ENCODE measurements around the gene RNF43. TPM values are rescaled to one million over a fixed set of nuclear protein-coding genes. Genes with fewer than 3 reads are reported as not detected.

RNF43 gene
- total and polyA plus RNA-seq, 2 of the 13 experiments (the other 11 are each of a cell fraction or from before 2014, with no cell fraction given): 31.0 to 53.4 TPM

- in situ Hi-C loops (cut with HindIII; ENCODE audit: extremely low pct_ligation_motif_present, low pct_unique_long_range_greater_than_20kb) (no loop called here), intact Hi-C loops (cut with micrococcal nuclease; ENCODE audit: unreplicated experiment) (no loop called here)
- WGBS (ENCODE audit: low lambda C conversion rate): 89% methylated on average over 5 of the region's 6 CpGs
- no peaks in the 10 kb centered on the region for H3K27me3 ChIP-seq (ENCODE audit: control insufficient read depth in 1 of 2, insufficient read depth in 2 of 2, low read length in 2 of 2)
- H3K4me2 ChIP-seq (ENCODE audit: low read depth, low read length): no peak overlapping the region
- POLR2A ChIA-PET: interaction anchor here (0.9 to 12.9 kb wide), 5 partner anchors 9 to 44 kb away, joined by 3 to 458 read pairs (median 58); partner anchors contain the start of gene RNF43
- no peaks in the 10 kb centered on the region for H4K20me1 ChIP-seq (ENCODE audit: insufficient read depth, low read length)
- ATAC-seq: no peak
- CTCF ChIA-PET (ENCODE audit: low intra/inter-chr PET ratio, low total read pairs): no interaction called here
- no peak overlapping the region for H2AFZ ChIP-seq (ENCODE audit: low read length)
- FAIRE-seq: no peak
- H3K36me3 ChIP-seq (replicated peaks in 1 of 2; ENCODE audit: control insufficient read depth in 1 of 2, insufficient read depth in 2 of 2, low read length in 2 of 2): peaks cover 35 to 63% of the 10 kb centered on the region in 2 experiments
- no peaks in the 10 kb centered on the region for H3K9me3 ChIP-seq (ENCODE audit: low read length)
- peaks cover 97% of the 10 kb centered on the region for H3K4me1 ChIP-seq (ENCODE audit: insufficient read depth, low read length)
- DNase-seq (ENCODE audit: low spot score): no peak
- peak overlapping the region; percentile 92 for H3K27ac ChIP-seq (ENCODE audit: extremely low read length, insufficient read depth, low read length)
- H3K9ac ChIP-seq (ENCODE audit: insufficient read depth, low read depth, low read length): peak overlapping the region; percentile 36
- no TSS peak for BruUV-seq (replicated peaks)
- H3K79me2 ChIP-seq (ENCODE audit: insufficient read depth, low read length): peaks cover 87% of the 10 kb centered on the region
- H3K4me3 ChIP-seq (replicated peaks in 1 of 3; ENCODE audit: insufficient read depth in 1 of 3, low read depth in 2 of 3, low read length in 3 of 3): no peak overlapping the region
- TF ChIP-seq TOPORS (CRISPR knock-in tag; IDR thresholded peaks at IDR 0.05) (no peak), PITX1 (CRISPR knock-in tag; IDR thresholded peaks at IDR 0.05) (no peak), REXO4 (CRISPR knock-in tag; IDR thresholded peaks at IDR 0.05; ENCODE audit: borderline replicate concordance) (no peak), MLXIP (CRISPR knock-in tag; IDR thresholded peaks at IDR 0.05; ENCODE audit: borderline replicate concordance) (no peak), ETV5 (CRISPR knock-in tag; IDR thresholded peaks at IDR 0.05; ENCODE audit: borderline replicate concordance) (no peak), ZNF274 (CRISPR knock-in tag; IDR thresholded peaks at IDR 0.05) (no peak), E2F1 (CRISPR knock-in tag; IDR thresholded peaks at IDR 0.05) (no peak), HIC2 (CRISPR knock-in tag; IDR thresholded peaks at IDR 0.05; ENCODE audit: low read depth) (no peak), YEATS2 (CRISPR knock-in tag; IDR thresholded peaks at IDR 0.05; ENCODE audit: borderline replicate concordance) (no peak), ZNF678 (CRISPR knock-in tag; IDR thresholded peaks at IDR 0.05) (no peak), ZNF687 (CRISPR knock-in tag; IDR thresholded peaks at IDR 0.05) (peak; percentile 50), ZNF501 (CRISPR knock-in tag; IDR thresholded peaks at IDR 0.05) (no peak), RBFOX2 (IDR thresholded peaks at IDR 0.05; ENCODE audit: low read depth, low read length) (0 out of 2 replicates have a peak, but pooled peaks have one; percentile 19), RBM22 (optimal IDR thresholded peaks at IDR 0.05; ENCODE audit: low read length) (peak; percentile 83)
Measured at GRCh38 chr17:58371300-58371950, 45.9 kb downstream of the RNF43 start.
